CD14-positive monocyte (primary cell): ENCODE results near the gene UTP18. TPM values are rescaled to one million over a fixed set of nuclear protein-coding genes. Genes with fewer than 3 reads are reported as not detected.

Experiments used
- DNase-seq, 3 donors: peaks; one replicate each; pipeline ENCODE4 v3.0.0-alpha.2; 2011 to 2022
- H2AFZ ChIP-seq: 2 replicates; pipeline ENCODE4 v1.6.0; 2012; ENCODE audit warnings: mild to moderate bottlenecking, low read depth, low read length, inconsistent platforms; ENCODE audit not compliant: insufficient read depth, poor library complexity, severe bottlenecking
- H3K27ac ChIP-seq, 2 donors: 1 replicate in 1 of 2; 2 replicates in 1 of 2; pipeline ENCODE4 v1.5.1; 2012 to 2013; ENCODE audit warnings: low read length in 2 of 2, control low read depth in 1 of 2, inconsistent platforms in 1 of 2, low read depth in 1 of 2, mild to moderate bottlenecking in 1 of 2
- H3K27me3 ChIP-seq, 2 donors: one replicate each; pipeline versions ENCODE4 v1.6.0 to v1.6.1; 2011 to 2013; ENCODE audit warnings: low read length in 2 of 2; ENCODE audit not compliant: control insufficient read depth in 2 of 2, insufficient read depth in 2 of 2
- H3K36me3 ChIP-seq, 2 donors: replicated peaks in 1 of 2; 1 replicate in 1 of 2; 2 replicates in 1 of 2; pipeline versions ENCODE4 v1.5.1 to v1.6.1; 2012 to 2013; ENCODE audit warnings: low read length in 2 of 2, control low read depth in 1 of 2, inconsistent platforms in 1 of 2, mild to moderate bottlenecking in 1 of 2; ENCODE audit not compliant: insufficient read depth in 2 of 2, control insufficient read depth in 1 of 2
- H3K4me1 ChIP-seq, 2 donors: 1 replicate in 1 of 2; 2 replicates in 1 of 2; pipeline versions ENCODE4 v1.5.1 to v1.6.1; 2012 to 2013; ENCODE audit warnings: low read length in 2 of 2, control low read depth in 1 of 2, inconsistent platforms in 1 of 2, mild to moderate bottlenecking in 1 of 2, moderate library complexity in 1 of 2; ENCODE audit not compliant: insufficient read depth in 2 of 2, control insufficient read depth in 1 of 2
- H3K4me2 ChIP-seq: replicated peaks from 2 replicates; pipeline ENCODE3; 2012; ENCODE audit warnings: low read length, moderate library complexity, mild to moderate bottlenecking; ENCODE audit not compliant: poor library complexity, severe bottlenecking; ENCODE audit errors: extremely low read depth
- H3K4me3 ChIP-seq, 3 experiments: fragments of 200-600 bp in 1 of 3; sonication (generic) in 1 of 3; replicated peaks in 1 of 3; 1 replicate in 2 of 3; 2 replicates in 1 of 3; pipeline ENCODE4 v1.5.1; 2011 to 2013; ENCODE audit warnings: low read length in 3 of 3, mild to moderate bottlenecking in 3 of 3, control low read depth in 2 of 3, low read depth in 2 of 3, inconsistent platforms in 1 of 3, moderate library complexity in 1 of 3
- H3K79me2 ChIP-seq: 2 replicates; pipeline ENCODE4 v1.6.0; 2012; ENCODE audit warnings: mild to moderate bottlenecking, control low read depth, inconsistent platforms, low read length, moderate library complexity; ENCODE audit not compliant: insufficient read depth
- H3K9ac ChIP-seq: 2 replicates; pipeline ENCODE4 v1.6.0; 2017; ENCODE audit warnings: low read length, mild to moderate bottlenecking; ENCODE audit not compliant: insufficient read depth, poor library complexity, severe bottlenecking
- H3K9me3 ChIP-seq, 2 donors: replicated peaks in 1 of 2; 1 replicate in 1 of 2; 2 replicates in 1 of 2; pipeline versions ENCODE4 v1.5.1 to v1.6.1; 2012 to 2013; ENCODE audit warnings: low read length in 2 of 2, control low read depth in 1 of 2; ENCODE audit not compliant: control insufficient read depth in 1 of 2, insufficient read depth in 1 of 2
- H4K20me1 ChIP-seq: 2 replicates; pipeline ENCODE4 v1.6.0; 2012; ENCODE audit warnings: mild to moderate bottlenecking, low read length, control low read depth, moderate library complexity; ENCODE audit not compliant: insufficient read depth
- H3K27ac Mint-ChIP-seq, 7 donors: one replicate each; pipeline ENCODE4 v1.8.0; 2020; ENCODE audit warnings: mild to moderate bottlenecking in 7 of 7, mixed read lengths in 7 of 7, moderate library complexity in 6 of 7, inconsistent platforms in 2 of 7
- H3K27me3 Mint-ChIP-seq, 3 donors: one replicate each; pipeline ENCODE4 v1.8.0; 2021 to 2022; ENCODE audit warnings: low read depth in 3 of 3, mild to moderate bottlenecking in 3 of 3, mixed read lengths in 3 of 3, moderate library complexity in 3 of 3, inconsistent platforms in 1 of 3
- H3K36me3 Mint-ChIP-seq, 2 donors: one replicate each; pipeline ENCODE4 v1.8.0; 2020; ENCODE audit warnings: mixed read lengths in 2 of 2, inconsistent platforms in 1 of 2, mild to moderate bottlenecking in 1 of 2
- H3K4me1 Mint-ChIP-seq: one replicate; pipeline ENCODE4 v1.8.0; 2020; ENCODE audit warnings: mild to moderate bottlenecking, mixed read lengths
- H3K4me3 Mint-ChIP-seq, 2 donors: one replicate each; pipeline ENCODE4 v1.8.0; 2020; ENCODE audit warnings: mild to moderate bottlenecking in 2 of 2, mixed read lengths in 2 of 2, moderate library complexity in 1 of 2
- H3K9me3 Mint-ChIP-seq, 7 donors: one replicate each; pipeline ENCODE4 v1.8.0; 2020 to 2022; ENCODE audit warnings: mixed read lengths in 7 of 7, mild to moderate bottlenecking in 6 of 7, moderate library complexity in 6 of 7, inconsistent platforms in 2 of 7
- WGBS: methylation state at CpG from one replicate; pipeline ENCODE4 v1.1.5; 2013; ENCODE audit warnings: missing lambda C conversion rate; ENCODE audit not compliant: insufficient coverage; 5-methylcytosine and 5-hydroxymethylcytosine counted together
- intact Hi-C, 2 donors: fragments of 100-400 bp; cut with micrococcal nuclease; formaldehyde crosslinking; loops; one replicate each; pipeline versions ENCODE4 v1.15.0 to v1.15.1; 2023
- polyA plus RNA-seq, 3 donors: library from polyadenylated mRNA; depleted of rRNA in 1 of 3; unstranded in 2 of 3; stranded (reverse) in 1 of 3; fragments of 300-500 nt in 2 of 3; fragments of >200 nt in 1 of 3; fragmentation: Illumina TruSeq in 2 of 3; gene quantifications; 1 replicate in 2 of 3; 2 replicates in 1 of 3; pipeline ENCODE4 v1.2.3, GENCODE V29; 2012 to 2021
- TF ChIP-seq, protein P1 (sequence below): fragments of 200-600 bp; IDR thresholded peaks from one replicate; pipeline ENCODE4 v1.8.0; 2022; ENCODE audit warnings: antibody characterized with exemption, mild to moderate bottlenecking

Gene UTP18
- polyA plus RNA-seq, 3 donors: 13.0 to 31.9 (median 31.6) TPM

DNA sequence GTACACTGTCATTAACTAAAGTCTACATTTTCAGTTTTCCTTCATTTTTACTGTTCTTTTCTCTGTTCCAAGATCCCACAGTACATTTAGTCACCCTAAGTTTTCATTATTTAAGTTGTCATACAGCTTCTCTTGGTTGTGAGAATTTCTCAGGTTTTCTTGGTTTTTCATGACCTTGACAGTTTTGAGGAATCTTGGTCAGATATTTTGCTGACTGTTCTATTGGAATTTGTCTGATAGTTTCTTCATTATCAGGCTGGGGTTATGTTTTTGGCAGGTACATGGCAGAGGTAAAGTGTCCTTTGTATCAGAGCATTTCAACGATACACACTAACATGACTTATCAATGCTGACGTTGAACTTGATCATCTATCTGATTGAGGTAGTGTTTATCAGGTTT lies 20.1 kb upstream of the UTP18 start:
- TF ChIP-seq, protein P1, sequence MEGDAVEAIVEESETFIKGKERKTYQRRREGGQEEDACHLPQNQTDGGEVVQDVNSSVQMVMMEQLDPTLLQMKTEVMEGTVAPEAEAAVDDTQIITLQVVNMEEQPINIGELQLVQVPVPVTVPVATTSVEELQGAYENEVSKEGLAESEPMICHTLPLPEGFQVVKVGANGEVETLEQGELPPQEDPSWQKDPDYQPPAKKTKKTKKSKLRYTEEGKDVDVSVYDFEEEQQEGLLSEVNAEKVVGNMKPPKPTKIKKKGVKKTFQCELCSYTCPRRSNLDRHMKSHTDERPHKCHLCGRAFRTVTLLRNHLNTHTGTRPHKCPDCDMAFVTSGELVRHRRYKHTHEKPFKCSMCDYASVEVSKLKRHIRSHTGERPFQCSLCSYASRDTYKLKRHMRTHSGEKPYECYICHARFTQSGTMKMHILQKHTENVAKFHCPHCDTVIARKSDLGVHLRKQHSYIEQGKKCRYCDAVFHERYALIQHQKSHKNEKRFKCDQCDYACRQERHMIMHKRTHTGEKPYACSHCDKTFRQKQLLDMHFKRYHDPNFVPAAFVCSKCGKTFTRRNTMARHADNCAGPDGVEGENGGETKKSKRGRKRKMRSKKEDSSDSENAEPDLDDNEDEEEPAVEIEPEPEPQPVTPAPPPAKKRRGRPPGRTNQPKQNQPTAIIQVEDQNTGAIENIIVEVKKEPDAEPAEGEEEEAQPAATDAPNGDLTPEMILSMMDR: no peak
- Histone ChIP-seq H3K27me3 (no peaks in the 10 kb centered on the region), H3K4me3 (no peak overlapping the region), H3K9me3 (no peaks in the 10 kb centered on the region), H3K4me1 (peaks cover 10 to 13% of the 10 kb centered on the region in 2 donors), H2AFZ (no peak overlapping the region), H3K4me2 (no peak overlapping the region), H3K9ac (no peak overlapping the region), H3K79me2 (peaks cover 35% of the 10 kb centered on the region), H3K27ac (no peak overlapping the region), H4K20me1 (peaks cover 44% of the 10 kb centered on the region), H3K36me3 (no peaks in the 10 kb centered on the region)
- H3K4me3 Mint-ChIP-seq: no peak overlapping the region
- no CpG with 5 or more reads among the region's 2 CpGs for WGBS
- H3K27me3 Mint-ChIP-seq: no peaks in the 10 kb centered on the region
- no peak for DNase-seq
- peaks cover 2 to 15% of the 10 kb centered on the region in 2 donors for H3K36me3 Mint-ChIP-seq
- no peak overlapping the region for H3K27ac Mint-ChIP-seq
- H3K4me1 Mint-ChIP-seq: peaks cover 17% of the 10 kb centered on the region
- intact Hi-C loops: no loop called here
- no peaks in the 10 kb centered on the region for H3K9me3 Mint-ChIP-seq

- Histone ChIP-seq H3K4me3 (no peak overlapping the region), H4K20me1 (peaks cover 9% of the 10 kb centered on the region), H3K9ac (no peak overlapping the region), H3K9me3 (no peaks in the 10 kb centered on the region), H3K79me2 (peaks cover 14% of the 10 kb centered on the region), H3K27ac (no peak overlapping the region), H2AFZ (no peak overlapping the region), H3K4me1 (no peaks in the 10 kb centered on the region), H3K27me3 (no peaks in the 10 kb centered on the region), H3K36me3 (peaks cover 3 to 4% of the 10 kb centered on the region in 2 donors), H3K4me2 (no peak overlapping the region)
- Mint-ChIP-seq H3K27me3 (no peaks in the 10 kb centered on the region), H3K4me1 (peaks cover 5% of the 10 kb centered on the region), H3K36me3 (peaks cover 3 to 30% of the 10 kb centered on the region in 2 donors), H3K4me3 (no peak overlapping the region), H3K9me3 (no peaks in the 10 kb centered on the region), H3K27ac (peak overlapping the region in 2 of 7 donors; percentile 15 to 46)
- TF ChIP-seq, protein P1: no peak
- WGBS: 87% methylated on average over 3 of the region's 4 CpGs
- intact Hi-C loops: no loop called here
- no peak for DNase-seq
Observed at GRCh38 chr17:51244041-51244440, 16.3 kb upstream of the UTP18 start.
